GM19372 (cell line): ENCODE data around the gene IL1R1.
"Not testable (repeated sequence)": the region's sequence is repeated elsewhere in the genome, so short reads cannot be mapped to it uniquely, and the experiment has no call there.

Experiments used
- ATAC-seq: cut with Tn5 transposase; IDR thresholded peaks from one replicate; pipeline ENCODE4 v1.9.1; 2021; ENCODE audit warnings: mild to moderate bottlenecking, low read depth, moderate library complexity; ENCODE audit not compliant: unreplicated experiment

Gene IL1R1

DNA sequence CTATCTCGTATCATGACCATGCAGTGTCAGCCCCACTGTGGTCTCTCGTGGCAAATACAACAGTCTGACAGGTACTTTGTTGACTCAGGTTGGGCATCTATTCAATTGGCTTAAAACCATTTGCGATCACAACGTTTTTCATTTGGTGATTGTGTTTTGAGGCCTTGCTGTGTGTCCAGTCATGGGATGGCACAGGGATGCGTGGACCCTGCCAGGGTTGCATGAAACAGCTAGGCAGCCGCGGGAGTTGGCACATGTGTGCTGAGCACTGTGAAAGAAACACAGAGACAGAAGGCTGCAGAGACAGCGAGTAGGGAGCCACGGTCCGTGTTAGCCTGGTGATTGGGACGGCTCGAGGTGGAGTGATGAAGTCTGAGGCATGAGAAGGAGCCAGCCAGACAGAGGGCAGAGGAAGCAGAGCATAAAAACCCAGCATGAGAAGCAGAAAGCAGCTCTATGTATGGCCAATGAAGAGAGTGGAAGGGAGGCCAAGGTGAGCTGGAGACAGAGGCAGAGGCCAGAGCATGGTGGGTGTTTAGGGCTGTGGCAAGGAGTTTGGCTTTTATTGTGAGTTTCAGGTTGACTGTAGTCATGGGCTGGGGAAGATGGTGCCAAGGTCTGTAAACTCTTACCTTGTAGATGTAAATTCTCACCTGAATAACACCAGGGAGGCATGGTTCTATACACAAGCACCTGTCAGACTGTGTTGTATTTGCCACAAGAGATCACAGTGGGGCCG is 31.8 kb upstream of the IL1R1 start:
- no peak for ATAC-seq

DNA sequence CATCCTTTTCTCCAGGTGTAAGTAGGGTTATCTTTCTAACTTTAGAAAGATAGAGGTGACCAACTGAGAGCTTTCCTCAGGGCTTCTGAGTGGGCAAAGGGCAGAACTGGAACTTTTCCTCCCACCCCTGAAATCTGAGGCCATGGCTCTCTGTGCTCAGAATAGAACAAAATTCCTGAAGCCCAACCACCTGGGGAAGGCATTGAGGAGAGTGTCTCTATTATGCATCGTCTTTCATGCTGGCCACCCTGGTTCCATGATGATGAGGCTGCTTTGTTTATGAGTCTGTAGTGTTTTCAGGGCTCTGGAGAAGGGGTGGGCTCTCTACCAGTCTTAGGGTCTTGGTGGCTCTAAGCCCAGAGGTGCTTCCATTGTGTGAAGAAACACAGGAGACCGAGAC is 30.7 kb upstream of the IL1R1 start:
- ATAC-seq: no peak

DNA sequence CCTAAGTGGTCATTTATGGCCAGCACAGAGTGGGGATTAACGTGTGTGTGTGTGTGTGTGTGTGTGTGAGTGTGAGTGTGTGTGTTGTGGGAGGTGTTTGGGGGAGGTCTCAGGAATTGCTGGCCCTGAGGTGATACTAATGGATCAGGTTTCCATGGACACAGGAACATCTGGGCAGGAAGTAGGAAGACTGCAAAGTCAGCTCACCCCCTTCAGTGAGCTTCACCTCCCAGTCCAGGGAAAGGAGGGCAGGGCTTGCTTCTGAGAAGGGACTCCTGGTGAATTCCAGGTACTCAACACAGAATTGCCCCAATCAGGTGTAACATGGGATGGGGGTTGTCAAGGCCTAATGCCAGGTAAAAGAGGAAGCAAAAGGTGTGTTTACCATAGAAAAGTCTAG is 30.3 kb upstream of the IL1R1 start:
- no peak for ATAC-seq

DNA sequence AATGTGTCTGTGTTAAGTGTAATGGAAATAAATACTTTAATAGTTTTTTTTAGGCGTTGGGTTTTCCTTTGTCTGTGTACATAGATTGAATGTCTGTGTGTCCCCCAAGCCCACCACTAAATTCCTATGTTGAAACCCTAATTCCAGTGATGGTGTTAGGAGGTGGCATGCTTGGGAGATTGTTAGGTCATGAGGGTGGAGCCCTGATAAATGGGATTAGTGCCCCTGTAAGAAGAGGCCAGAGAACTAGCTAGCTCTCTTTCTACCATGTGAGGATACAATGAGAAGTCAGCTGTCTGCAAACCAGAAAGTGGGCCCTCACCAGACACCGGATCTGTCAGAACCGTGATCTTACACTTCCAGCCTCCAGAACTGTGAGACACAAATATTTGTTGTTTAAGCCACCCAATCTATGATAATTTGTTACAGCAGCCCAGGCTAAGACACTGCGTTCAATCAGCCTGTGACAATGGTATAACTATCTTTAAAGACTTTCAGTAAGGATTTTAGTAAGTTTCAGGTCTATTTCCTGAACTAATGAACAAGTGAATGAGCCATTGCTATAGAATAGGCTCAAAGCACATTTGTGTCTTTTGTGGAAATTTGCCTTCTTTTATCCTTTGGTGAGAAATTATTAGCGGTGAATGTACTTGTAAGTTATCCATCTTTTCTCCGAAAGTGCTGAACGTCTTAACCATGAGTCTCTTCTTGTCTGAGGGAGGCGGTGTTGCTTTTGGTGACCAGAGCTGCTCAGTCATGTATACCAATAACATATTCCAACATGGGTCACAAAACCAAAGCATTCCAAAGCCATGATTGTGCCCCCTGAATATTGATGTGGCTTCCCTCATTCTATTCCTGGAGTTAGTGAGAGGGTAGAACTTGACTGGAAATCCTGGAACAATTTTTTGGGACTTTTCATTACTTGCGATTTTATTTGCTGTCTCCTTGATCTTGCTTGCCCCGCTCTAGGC is 29.6 kb upstream of the IL1R1 start:
- no peak for ATAC-seq

DNA sequence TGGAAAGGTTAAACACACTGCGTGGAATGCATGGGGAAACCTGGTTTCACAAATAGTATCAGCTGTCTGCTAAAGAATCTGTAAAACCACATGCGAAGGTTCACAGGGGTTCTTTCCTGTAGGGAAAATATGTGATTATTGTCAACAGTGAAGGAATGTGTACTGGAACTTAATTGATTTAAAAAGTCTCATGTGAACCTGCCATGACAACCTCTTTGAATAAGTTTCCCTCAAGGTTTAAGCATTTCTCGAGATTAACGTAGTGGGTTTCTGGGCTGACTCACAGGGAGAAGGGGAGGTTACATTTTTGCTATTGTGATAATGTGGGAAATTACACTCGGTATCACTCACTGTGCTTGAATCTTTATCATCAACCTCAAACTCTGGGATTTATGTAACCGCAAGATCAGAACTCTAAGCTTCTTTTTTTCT is 28.2 kb upstream of the IL1R1 start:
- no peak for ATAC-seq

DNA sequence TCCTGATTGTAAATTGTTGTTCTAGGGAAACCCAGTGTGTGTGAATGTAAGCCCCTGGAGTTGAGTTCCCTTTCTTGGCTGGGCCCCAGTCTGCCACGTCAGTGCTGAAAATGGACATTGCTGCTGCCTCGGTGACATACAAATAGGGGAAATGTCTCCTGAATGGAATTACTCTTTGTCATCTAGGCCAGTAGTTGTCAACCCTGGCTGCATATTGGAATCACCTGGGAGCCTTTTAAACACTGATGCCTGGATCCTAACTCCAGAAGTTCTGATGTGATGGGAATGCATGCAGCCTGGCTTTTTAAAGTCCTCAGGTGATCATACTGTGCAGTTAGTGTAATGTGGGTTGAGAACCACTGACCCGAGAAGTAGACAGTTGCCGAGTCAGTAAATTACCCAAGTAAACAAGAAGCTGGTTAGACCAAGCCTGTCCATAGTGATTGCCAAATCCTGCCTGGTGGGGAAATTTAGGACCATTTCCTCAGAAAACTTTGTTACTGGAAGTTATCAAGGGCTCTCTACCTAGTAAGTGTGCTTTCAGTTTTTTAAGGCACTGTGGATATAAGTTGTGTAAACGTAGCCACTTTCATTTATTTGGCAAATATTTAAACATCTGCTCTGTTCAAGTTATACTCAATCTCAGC is 27.6 kb upstream of the IL1R1 start:
- ATAC-seq: no peak

DNA sequence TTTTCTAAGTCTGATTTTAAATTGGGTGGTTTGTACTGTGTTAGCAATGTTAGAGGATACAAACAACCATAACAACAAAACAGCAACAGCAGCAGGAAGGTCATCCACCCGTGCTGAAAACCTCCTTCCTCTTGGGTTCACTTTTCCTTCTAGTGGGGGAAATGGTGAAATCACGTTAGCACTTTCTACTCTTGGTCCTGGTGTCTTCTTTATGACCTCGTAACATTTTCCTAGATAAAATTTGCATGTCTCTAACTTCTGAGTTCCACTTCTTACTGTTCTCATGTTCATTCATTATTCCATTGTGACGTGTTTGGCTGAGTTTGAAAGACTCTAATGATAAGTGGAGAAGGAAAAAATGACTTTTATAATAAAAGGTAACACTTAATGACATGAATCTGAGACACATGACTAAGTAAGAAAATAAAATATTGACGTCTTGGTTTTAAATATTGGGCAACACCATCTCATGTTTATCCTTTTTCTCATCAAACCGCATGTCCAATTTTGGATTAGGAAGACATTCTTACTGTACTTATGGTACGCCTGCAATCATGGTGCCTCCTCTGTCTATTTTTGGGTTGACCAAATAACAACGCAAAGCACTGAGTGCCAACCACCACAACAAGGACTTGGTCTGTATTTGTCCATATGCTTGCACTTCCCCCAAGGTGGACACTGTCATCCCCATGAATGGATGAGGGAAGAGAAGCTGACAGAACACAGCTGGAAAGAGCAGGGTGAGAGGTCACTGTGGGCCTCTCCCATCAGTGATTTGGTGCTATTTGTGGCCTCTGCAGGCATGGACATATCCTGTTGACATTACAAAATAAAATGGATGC is 25.7 kb upstream of the IL1R1 start:
- ATAC-seq: no peak

DNA sequence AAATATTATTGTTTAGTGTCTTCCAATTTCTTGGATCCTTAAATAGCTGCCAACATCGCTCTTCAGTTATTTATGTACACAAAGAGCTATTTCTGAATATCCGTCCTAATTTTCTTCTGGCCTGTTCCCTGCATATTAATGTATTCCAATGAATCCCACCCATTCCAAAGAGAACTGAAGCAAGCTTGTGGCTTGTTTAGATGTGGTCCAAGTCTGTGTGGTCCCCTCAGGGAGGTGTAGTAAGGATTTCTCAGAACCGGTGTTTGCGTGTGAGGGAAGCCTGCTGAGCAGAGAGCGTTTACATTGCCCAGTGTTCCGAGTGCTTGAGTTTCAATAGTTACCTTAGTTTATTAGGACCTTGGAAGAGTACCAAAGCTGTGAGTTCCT is 25.1 kb upstream of the IL1R1 start:
- ATAC-seq: no peak

DNA sequence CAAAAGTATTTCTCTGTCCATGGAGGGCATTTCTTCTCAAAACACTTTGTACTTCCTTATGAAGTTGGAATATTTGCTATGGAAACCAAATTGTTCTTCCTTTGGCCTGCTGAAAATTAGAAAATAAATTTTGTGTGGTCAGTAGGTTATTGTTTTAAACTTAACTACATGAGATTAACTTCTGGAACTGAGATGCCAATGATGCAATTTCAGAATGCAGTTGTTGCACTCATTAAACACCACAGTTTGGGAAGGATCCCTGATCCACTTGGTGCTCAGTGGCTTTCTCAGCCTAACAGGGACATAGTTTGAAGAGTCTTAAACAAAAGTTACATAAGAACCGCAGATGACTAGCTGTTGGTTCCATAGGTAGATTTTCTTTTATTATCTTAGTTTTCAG is 23.3 kb upstream of the IL1R1 start:
- no peak for ATAC-seq

DNA sequence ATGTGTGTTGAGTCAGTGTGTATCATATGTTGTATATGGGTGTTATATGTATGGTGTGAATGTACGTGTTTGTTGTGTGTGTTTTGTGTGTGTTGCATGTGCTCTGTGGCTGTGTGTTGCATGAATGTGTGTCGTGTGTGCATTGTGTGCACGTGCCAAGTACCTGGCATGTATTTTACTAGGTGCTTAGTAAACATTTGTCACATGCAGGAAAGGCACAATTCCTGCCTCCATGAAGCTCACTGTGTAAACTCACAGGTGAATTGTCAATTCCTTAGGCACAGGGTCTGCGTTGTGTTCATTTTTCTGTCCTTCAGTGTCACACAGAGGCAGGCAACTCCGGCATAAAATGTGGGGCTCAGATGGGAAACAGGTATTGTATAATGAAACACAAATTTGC is 22.3 kb upstream of the IL1R1 start:
- no peak for ATAC-seq

DNA sequence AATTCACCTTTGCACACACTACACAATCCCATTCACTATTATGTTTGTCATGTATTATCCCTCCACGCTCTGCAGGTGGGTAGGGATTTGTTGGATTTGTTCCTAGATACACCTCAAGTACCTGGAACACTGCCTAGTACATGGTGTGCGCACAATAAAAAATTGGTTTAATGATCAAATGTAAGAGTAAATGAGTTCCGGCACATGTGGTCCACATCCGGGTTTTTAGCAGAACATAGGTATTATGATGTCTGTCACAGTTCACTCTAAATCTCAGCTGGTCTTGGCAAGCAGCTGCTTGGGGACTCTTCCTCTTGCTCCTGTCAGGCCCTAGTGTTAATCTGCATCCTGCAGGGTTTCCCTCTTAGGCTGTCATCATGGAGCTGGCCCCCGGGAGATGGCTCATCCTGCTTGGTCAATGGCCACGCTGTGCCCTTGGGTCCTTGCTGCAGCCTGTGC is 21.8 kb upstream of the IL1R1 start:
- ATAC-seq: no peak

DNA sequence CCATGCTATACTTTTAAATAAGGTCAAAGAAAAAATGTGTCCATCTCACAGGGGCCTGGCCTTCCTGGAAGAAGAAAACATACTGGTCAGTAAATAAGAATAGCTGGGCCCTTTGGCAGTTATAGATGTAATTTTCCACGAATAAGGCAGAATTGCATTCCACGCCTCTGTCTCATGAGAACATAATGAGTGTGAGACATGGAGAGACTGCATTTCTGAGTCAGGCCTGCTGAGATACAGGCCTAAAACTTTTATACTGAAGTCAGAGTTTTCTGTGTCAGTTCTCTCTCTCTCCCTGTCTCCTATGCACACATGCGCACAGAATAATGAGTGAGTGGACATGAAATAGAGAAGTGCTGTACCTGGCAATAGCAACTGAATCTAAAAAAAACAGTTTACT is 20.4 kb upstream of the IL1R1 start:
- ATAC-seq: no peak

DNA sequence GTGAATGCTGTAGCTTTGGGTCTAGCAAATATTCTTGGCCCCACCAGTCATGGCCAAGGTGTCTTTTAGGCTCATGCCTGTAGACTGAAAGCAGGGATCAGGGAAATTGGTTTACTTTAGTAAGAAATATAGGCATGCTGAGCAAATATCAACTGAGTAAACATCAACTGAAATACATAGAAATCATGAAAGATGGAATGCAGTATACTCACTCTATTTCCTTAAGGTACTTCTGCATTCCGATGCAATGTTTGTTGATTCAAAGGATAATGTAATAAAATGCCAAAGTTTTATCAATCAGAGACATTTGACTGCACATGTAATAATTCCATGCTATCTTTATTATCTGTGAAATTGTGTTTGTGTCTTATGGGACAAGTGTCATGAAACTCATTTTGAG is 19.6 kb upstream of the IL1R1 start:
- ATAC-seq: no peak

DNA sequence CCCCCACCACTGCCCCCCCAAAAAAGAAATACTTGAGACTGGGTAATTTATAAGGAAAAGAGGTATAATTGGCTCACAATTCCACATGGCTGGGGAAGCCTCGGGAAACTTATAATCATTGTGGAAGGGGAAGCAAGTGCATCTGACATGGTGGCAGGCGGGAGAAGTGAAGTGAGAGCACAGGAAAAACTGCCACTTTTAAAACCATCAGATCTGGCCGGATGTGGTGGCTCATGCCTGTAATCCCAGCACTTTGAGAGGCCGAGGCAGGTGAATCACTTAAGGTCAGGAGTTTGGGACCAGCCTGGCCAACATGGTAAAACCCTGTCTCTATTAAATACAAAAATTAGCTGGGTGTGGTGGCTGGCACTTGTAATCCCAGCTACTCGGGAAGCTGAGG is 18.1 kb upstream of the IL1R1 start:
- ATAC-seq: not testable (repeated sequence)

DNA sequence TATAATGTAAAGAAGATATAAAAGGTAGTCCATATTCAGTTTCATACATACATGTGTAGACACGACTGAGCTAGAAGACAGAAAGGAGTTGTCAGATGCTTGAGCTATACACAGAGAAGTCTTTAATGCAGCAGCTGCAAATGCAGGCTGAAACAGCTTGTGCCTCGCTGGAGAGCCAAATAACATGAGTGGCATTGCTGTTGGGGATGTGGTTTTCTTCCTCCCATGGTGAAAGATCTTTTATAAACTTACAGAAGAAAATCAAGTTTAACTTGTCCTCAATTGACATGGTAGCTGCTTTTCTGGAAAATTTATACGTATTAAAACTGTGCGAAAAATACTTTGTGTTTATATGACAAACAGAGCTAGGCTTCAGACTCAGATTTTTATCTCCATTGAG is 16.4 kb upstream of the IL1R1 start:
- no peak for ATAC-seq

DNA sequence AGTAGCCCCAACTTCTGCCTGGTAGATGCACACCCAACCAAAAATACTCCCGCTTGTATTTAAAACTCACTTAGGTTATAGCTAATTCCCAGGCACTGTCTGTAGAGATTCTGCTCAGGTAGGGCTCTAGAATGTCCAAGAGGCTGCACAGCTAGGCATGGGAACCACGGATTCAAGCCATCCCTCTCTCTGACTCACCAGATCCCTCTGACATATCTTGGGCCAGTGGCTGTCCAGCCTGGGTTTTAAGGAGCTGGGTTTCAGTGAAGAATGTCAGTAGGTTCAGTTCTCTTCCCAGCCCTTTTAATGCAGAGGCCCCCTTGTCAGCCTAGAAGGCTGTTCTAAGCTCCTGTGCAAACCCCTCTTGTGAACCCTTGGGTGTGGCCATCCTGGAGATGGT is 15.9 kb upstream of the IL1R1 start:
- ATAC-seq: no peak

DNA sequence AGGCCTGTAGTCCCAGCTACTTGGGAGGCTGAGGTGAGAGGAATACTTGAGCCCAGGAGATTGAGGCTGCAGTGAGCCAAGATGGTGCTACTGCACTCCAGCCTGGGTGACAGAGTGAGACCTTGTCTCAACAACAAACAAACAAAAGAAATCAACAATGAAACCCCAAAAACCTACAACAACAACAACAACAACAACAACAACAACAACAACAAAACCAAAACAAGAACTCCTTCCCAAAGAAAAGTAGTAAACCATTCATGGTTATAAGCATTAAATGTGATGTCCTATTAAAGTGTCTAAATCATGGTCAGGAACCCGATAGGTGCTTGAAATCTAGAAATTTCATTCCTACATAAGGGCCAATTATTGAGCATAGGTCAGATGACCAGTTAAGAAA is 13.5 kb upstream of the IL1R1 start:
- no peak for ATAC-seq

DNA sequence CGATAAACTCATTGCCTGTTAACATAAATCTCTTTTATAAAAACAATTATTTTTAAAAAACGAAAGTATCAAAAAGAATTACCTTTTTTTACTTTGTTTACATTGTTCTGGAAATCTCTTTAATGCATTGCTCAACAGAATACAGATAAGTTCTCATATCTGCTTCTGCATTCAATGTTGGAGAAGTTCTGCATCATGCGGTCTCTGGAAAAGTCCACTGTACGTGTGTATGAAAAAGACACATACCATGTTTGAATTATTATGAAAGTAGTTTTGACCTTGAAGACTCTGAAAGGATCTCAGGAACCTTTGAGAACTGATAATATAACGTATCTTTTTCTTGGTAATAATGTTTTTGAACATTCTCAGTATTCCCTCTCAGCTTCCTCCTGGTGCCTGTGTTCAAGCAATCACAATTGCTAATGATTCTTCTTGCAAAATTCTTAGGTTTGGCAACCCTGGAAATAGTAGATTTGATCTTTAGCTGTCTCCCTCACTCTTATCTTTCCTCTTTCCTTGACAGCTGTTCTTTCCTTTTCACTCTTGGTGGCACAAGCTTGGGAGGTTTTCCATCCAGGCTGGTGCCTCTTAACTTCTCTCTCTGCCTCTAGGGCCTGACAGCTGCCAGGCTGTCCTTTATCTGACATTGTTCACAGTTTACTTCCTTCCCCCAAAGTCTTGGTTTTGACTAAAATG is 12.4 kb upstream of the IL1R1 start:
- no peak for ATAC-seq

DNA sequence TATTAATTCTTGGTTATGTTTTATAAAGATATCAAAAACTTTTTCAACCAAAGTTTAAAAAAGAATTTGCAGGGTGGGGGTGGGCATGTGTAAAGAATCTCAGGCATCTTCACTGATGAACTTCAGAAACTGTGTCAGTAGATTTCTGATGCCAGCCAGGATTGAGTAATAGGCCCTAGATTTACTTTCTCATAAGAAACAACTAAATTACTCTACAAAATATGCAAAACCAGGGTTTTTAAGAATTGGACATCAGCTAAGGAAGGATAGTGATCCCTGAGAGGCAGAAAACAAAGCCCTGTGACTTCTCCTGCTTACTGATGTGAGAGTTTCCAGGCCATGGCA is 11.9 kb upstream of the IL1R1 start:
- no peak for ATAC-seq

DNA sequence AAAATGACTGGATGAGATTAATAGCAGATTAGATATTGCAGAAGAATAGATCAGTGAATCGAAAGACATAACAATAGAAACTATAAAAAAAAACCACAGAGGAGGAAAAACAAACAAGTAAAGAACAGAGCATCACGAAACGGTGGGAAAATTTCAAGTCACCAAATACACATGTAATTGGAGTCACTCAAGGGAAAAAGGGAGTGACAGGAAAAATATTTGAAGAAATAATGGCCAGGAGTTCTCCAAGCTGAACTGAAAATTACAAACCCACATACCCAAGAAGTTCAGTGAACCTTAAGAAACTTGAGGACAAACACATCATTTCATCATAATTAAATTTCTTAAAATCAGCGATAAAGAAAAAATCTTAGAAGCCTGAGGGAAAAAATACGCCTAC is 11.0 kb upstream of the IL1R1 start:
- ATAC-seq: no peak
